ENCODE data around the gene CACNA1B. TPM values are rescaled to one million over a fixed set of nuclear protein-coding genes. Genes with fewer than 3 reads are reported as not detected.

CACNA1B gene
- total and polyA plus RNA-seq, 9 of the 15 experiments (the other 6 are each of a cell fraction or from before 2014, with no cell fraction given): 0.01 to 0.04 TPM; not detected in 7

DNA sequence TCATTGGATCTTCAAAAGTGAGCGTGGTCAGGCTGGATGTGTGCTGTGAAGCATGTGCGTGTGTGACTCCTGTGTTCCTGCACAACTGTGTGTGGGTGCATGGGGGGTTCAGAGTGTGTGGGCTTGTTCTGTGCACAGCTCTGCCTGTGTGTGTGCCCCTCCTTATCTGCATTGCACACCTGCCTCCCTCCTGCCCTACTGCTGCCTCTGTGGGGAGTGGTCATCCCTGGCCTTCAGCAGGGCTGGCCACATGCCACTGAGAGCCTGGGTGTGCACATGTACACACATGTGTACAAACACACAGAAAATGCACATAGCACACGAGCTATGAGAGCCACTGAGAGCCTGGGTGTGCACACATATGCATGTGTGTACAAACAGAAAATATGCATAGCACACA, 92.1 kb downstream of the CACNA1B start (continued):
- no peak for TF ChIP-seq E2F1 (CRISPR knock-in tag; IDR thresholded peaks at IDR 0.05)
- TF ChIP-seq ZNF507 (tag; conservative IDR thresholded peaks at IDR 0.05): no peak

DNA sequence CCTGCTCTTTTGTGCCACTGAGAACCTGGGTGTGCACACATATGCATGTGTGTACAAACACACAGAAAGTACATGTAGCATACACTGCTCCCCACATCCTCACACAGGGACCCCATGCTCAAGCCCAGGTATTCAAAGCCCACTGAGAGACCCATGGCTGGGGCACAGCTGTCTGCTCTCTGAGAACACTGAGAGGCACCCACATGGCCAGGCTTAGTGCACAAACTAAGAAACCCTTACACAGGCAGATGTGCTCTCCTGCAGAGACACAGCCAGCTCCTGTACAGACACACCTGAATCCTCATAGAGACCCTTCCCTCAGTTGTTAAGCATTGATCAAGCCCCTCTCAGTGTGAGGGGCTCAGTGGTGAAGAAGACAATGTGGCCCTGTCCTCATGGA, 92.5 kb downstream of the CACNA1B start:
- POLR2A ChIA-PET: no interaction called here
- DNase-seq (ENCODE audit: extremely low read depth in 1 of 4, low spot score in 3 of 4) (no peak), FAIRE-seq (no peak), ATAC-seq (no peak)
- no peak overlapping the region for H3K9ac ChIP-seq (ENCODE audit: insufficient read depth in 1 of 2, low read depth in 2 of 2, low read length in 2 of 2)
- H2AFZ ChIP-seq (ENCODE audit: low read depth, low read length): no peak overlapping the region
- H3K9me1 ChIP-seq (ENCODE audit: control insufficient read depth, insufficient read depth, low read length): no peaks in the 10 kb centered on the region
- H3K4me1 ChIP-seq (replicated peaks in 1 of 2; ENCODE audit: control insufficient read depth in 2 of 2, insufficient read depth in 2 of 2, low read length in 2 of 2): peaks cover 0 to 3% of the 10 kb centered on the region in 2 experiments; a peak in 1 of 5 replicates
- intact Hi-C loops (cut with micrococcal nuclease) (no loop called here), in situ Hi-C loops (cut with MboI) (no loop called here)
- TF ChIP-seq, protein P1, sequence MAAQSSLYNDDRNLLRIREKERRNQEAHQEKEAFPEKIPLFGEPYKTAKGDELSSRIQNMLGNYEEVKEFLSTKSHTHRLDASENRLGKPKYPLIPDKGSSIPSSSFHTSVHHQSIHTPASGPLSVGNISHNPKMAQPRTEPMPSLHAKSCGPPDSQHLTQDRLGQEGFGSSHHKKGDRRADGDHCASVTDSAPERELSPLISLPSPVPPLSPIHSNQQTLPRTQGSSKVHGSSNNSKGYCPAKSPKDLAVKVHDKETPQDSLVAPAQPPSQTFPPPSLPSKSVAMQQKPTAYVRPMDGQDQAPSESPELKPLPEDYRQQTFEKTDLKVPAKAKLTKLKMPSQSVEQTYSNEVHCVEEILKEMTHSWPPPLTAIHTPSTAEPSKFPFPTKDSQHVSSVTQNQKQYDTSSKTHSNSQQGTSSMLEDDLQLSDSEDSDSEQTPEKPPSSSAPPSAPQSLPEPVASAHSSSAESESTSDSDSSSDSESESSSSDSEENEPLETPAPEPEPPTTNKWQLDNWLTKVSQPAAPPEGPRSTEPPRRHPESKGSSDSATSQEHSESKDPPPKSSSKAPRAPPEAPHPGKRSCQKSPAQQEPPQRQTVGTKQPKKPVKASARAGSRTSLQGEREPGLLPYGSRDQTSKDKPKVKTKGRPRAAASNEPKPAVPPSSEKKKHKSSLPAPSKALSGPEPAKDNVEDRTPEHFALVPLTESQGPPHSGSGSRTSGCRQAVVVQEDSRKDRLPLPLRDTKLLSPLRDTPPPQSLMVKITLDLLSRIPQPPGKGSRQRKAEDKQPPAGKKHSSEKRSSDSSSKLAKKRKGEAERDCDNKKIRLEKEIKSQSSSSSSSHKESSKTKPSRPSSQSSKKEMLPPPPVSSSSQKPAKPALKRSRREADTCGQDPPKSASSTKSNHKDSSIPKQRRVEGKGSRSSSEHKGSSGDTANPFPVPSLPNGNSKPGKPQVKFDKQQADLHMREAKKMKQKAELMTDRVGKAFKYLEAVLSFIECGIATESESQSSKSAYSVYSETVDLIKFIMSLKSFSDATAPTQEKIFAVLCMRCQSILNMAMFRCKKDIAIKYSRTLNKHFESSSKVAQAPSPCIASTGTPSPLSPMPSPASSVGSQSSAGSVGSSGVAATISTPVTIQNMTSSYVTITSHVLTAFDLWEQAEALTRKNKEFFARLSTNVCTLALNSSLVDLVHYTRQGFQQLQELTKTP (IDR thresholded peaks at IDR 0.05; ENCODE audit: low read depth in 1 of 2, partially characterized antibody in 2 of 2): no peak
- no peak for TF ChIP-seq ZNF3 (CRISPR knock-in tag; IDR thresholded peaks at IDR 0.05)
- TF ChIP-seq GTF2F1 (IDR thresholded peaks at IDR 0.05; ENCODE audit: low read depth, low read length): no peak
- no peak for TF ChIP-seq ZNF780A (CRISPR knock-in tag; IDR thresholded peaks at IDR 0.05)
- TF ChIP-seq, protein P2, sequence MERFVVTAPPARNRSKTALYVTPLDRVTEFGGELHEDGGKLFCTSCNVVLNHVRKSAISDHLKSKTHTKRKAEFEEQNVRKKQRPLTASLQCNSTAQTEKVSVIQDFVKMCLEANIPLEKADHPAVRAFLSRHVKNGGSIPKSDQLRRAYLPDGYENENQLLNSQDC (CRISPR knock-in tag; IDR thresholded peaks at IDR 0.05): no peak
- no peak for TF ChIP-seq LARP7 (IDR thresholded peaks at IDR 0.05)
- TF ChIP-seq JUN (IDR thresholded peaks at IDR 0.05; ENCODE audit: borderline replicate concordance, low read depth, low read length): no peak
- no peak for TF ChIP-seq JUN (CRISPR knock-in tag; IDR thresholded peaks at IDR 0.05; ENCODE audit: borderline replicate concordance)
- no peak for TF ChIP-seq ZNF75A (CRISPR knock-in tag; IDR thresholded peaks at IDR 0.05)
- no peak for TF ChIP-seq ZNF444 (CRISPR knock-in tag; IDR thresholded peaks at IDR 0.05)
- no peak for TF ChIP-seq ZBTB1 (CRISPR knock-in tag; IDR thresholded peaks at IDR 0.05; ENCODE audit: borderline replicate concordance, low read depth)
- no peak for TF ChIP-seq THRB (CRISPR knock-in tag; conservative IDR thresholded peaks at IDR 0.05)
- no TSS peak for BruUV-seq (replicated peaks)
- no peaks in the 10 kb centered on the region for H3K79me2 ChIP-seq (ENCODE audit: control insufficient read depth, insufficient read depth, low read length)
- no peaks in the 10 kb centered on the region for H3K9me3 ChIP-seq (replicated peaks; ENCODE audit: control insufficient read depth, insufficient read depth, low read depth, low read length)
- no peak overlapping the region for H3K4me2 ChIP-seq (ENCODE audit: insufficient read depth, low read length)
- CTCF ChIA-PET (ENCODE audit: low intra/inter-chr PET ratio): no interaction called here
- H3K4me3 ChIP-seq: no peak overlapping the region
- no peaks in the 10 kb centered on the region for H4K20me1 ChIP-seq (replicated peaks; ENCODE audit: control insufficient read depth, insufficient read depth, low read length)
- peaks cover 3 to 47% of the 10 kb centered on the region in 2 experiments; a peak in 4 of 5 replicates for H3K27me3 ChIP-seq (ENCODE audit: control insufficient read depth in 2 of 2, insufficient read depth in 2 of 2, low read length in 2 of 2)
- H3K27ac ChIP-seq (ENCODE audit: extremely low read depth, low read depth, low read length): no peak overlapping the region
- H3K36me3 ChIP-seq (ENCODE audit: control insufficient read depth, insufficient read depth, low read length): no peaks in the 10 kb centered on the region
